ENCODE data around the gene VRK1.

DNA sequence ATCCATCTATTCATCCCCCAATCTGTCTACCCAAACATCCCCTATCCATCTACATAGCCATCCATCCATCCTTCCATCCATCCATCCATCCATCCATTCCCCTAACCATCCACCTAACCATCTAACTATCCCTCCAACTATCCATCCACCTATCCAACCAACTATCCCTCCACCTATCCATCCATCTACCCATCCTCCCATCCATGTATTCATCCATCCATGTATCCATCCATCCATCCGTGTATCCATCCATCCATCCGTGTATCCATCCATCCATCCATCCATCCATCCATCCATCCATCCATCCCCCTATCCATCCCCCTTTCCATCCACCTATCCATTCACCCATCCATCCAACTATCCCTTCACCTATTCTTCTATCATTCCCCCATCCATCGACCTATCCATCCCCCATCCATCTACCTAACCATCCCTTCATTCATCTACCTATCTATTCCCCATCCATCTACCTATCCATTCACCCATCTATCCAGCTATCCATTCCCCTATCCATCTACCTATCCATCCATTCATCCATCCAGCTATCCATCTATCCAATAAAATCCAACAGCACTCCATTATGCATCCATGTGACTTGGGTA lies 131.7 kb downstream of the VRK1 start:
- TF ChIP-seq EZH2phosphoT487 (conservative IDR thresholded peaks at IDR 0.05; ENCODE audit: low read length), result no peak
- TF ChIP-seq, protein P1, sequence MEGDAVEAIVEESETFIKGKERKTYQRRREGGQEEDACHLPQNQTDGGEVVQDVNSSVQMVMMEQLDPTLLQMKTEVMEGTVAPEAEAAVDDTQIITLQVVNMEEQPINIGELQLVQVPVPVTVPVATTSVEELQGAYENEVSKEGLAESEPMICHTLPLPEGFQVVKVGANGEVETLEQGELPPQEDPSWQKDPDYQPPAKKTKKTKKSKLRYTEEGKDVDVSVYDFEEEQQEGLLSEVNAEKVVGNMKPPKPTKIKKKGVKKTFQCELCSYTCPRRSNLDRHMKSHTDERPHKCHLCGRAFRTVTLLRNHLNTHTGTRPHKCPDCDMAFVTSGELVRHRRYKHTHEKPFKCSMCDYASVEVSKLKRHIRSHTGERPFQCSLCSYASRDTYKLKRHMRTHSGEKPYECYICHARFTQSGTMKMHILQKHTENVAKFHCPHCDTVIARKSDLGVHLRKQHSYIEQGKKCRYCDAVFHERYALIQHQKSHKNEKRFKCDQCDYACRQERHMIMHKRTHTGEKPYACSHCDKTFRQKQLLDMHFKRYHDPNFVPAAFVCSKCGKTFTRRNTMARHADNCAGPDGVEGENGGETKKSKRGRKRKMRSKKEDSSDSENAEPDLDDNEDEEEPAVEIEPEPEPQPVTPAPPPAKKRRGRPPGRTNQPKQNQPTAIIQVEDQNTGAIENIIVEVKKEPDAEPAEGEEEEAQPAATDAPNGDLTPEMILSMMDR (IDR thresholded peaks at IDR 0.05; ENCODE audit: insufficient read depth, low read length, poor library complexity, severe bottlenecking), result no peak
